Measurements from ENCODE around the gene HK1. TPM values are rescaled to one million over a fixed set of nuclear protein-coding genes. Genes with fewer than 3 reads are reported as not detected.

The HK1 gene
- total RNA-seq, 4 donors from 2014 or later, result 17.9 to 77.6 (median 43.6) TPM

DNA sequence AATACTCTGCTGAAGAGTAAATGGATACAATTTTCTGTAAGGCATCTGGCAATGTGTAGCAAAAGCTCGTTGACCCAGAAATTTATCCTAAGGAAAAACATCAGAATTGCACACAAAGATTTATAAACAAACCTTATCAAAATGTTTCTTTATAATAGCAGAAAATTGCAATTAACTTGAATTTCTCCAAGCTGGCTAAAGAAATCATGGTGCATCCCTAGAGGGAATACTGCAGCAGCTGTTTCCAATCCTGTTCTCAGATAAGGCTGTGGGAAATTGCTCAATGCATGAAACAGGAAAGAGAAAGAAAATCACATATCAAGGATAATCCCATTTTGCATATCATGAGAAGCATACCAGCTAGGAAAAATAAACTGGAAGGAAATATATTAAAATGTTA lies 119.7 kb downstream of the HK1 start:
- H3K36me3 ChIP-seq, result no peaks in the 10 kb centered on the region
- no peak for DNase-seq
- intact Hi-C loops (cut with DNase I; ENCODE audit: low total_unique reads), result no loop called here
- no peak overlapping the region for H3K4me3 ChIP-seq
- H3K27me3 ChIP-seq, result no peaks in the 10 kb centered on the region
- peak overlapping the region; percentile 53 to 69 for H3K27ac ChIP-seq
- no peaks in the 10 kb centered on the region for H3K9me3 ChIP-seq
- peaks cover 0 to 3% of the 10 kb centered on the region in 2 donors for H3K4me1 ChIP-seq
- TF ChIP-seq, protein P1, sequence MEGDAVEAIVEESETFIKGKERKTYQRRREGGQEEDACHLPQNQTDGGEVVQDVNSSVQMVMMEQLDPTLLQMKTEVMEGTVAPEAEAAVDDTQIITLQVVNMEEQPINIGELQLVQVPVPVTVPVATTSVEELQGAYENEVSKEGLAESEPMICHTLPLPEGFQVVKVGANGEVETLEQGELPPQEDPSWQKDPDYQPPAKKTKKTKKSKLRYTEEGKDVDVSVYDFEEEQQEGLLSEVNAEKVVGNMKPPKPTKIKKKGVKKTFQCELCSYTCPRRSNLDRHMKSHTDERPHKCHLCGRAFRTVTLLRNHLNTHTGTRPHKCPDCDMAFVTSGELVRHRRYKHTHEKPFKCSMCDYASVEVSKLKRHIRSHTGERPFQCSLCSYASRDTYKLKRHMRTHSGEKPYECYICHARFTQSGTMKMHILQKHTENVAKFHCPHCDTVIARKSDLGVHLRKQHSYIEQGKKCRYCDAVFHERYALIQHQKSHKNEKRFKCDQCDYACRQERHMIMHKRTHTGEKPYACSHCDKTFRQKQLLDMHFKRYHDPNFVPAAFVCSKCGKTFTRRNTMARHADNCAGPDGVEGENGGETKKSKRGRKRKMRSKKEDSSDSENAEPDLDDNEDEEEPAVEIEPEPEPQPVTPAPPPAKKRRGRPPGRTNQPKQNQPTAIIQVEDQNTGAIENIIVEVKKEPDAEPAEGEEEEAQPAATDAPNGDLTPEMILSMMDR (IDR thresholded peaks at IDR 0.05), result no peak
- no peak for TF ChIP-seq POLR2A (IDR thresholded peaks at IDR 0.05)

DNA sequence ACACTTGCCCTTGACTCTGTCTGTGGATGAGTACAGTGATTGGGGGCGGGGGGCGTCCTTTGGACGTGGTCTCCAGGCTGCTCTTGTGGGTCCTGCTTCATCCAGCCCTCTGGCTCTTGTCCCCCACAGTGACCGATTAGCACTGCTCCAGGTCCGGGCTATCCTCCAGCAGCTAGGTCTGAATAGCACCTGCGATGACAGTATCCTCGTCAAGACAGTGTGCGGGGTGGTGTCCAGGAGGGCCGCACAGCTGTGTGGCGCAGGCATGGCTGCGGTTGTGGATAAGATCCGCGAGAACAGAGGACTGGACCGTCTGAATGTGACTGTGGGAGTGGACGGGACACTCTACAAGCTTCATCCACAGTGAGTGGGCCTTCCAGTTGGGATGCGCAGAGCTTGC lies 120.2 kb downstream of the HK1 start:
- TF ChIP-seq POLR2A (IDR thresholded peaks at IDR 0.05), result no peak
- TF ChIP-seq, protein P1 (IDR thresholded peaks at IDR 0.05), result no peak
- DNase-seq, result peak in 1 of 2 donors; percentile 32
- Histone ChIP-seq H3K27ac (peak overlapping the region; percentile 53 to 69), H3K27me3 (no peaks in the 10 kb centered on the region), H3K9me3 (no peaks in the 10 kb centered on the region), H3K4me1 (peaks cover 0 to 7% of the 10 kb centered on the region in 2 donors), H3K36me3 (no peaks in the 10 kb centered on the region), H3K4me3 (no peak overlapping the region)
- intact Hi-C loops (cut with DNase I; ENCODE audit: low total_unique reads), result no loop called here

DNA sequence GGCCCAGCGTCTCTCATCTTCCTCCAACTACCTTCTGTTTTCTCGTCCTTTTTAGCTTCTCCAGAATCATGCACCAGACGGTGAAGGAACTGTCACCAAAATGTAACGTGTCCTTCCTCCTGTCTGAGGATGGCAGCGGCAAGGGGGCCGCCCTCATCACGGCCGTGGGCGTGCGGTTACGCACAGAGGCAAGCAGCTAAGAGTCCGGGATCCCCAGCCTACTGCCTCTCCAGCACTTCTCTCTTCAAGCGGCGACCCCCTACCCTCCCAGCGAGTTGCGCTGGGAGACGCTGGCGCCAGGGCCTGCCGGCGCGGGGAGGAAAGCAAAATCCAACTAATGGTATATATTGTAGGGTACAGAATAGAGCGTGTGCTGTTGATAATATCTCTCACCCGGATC lies 122.6 kb downstream of the HK1 start:
- H3K4me1 ChIP-seq, result peaks cover 0 to 7% of the 10 kb centered on the region in 2 donors
- no peak overlapping the region for H3K4me3 ChIP-seq
- TF ChIP-seq POLR2A (IDR thresholded peaks at IDR 0.05), result no peak
- TF ChIP-seq, protein P1 (IDR thresholded peaks at IDR 0.05), result no peak
- H3K27ac ChIP-seq, result no peak overlapping the region
- intact Hi-C loops (cut with DNase I; ENCODE audit: low total_unique reads), result no loop called here
- no peaks in the 10 kb centered on the region for H3K9me3 ChIP-seq
- H3K27me3 ChIP-seq, result no peaks in the 10 kb centered on the region
- no peaks in the 10 kb centered on the region for H3K36me3 ChIP-seq
- DNase-seq, result no peak

DNA sequence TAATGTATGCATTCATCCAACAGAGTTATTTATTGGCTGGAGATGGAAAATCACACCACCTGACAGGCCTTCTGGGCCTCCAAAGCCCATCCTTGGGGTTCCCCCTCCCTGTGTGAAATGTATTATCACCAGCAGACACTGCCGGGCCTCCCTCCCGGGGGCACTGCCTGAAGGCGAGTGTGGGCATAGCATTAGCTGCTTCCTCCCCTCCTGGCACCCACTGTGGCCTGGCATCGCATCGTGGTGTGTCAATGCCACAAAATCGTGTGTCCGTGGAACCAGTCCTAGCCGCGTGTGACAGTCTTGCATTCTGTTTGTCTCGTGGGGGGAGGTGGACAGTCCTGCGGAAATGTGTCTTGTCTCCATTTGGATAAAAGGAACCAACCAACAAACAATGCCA lies 123.1 kb downstream of the HK1 start:
- Histone ChIP-seq H3K27me3 (no peaks in the 10 kb centered on the region), H3K9me3 (no peaks in the 10 kb centered on the region), H3K36me3 (no peaks in the 10 kb centered on the region), H3K4me3 (no peak overlapping the region), H3K27ac (no peak overlapping the region), H3K4me1 (peaks cover 0 to 8% of the 10 kb centered on the region in 2 donors)
- no peak for DNase-seq
- intact Hi-C loops (cut with DNase I; ENCODE audit: low total_unique reads), result no loop called here
- TF ChIP-seq, protein P1 (IDR thresholded peaks at IDR 0.05), result no peak
- TF ChIP-seq POLR2A (IDR thresholded peaks at IDR 0.05), result no peak

DNA sequence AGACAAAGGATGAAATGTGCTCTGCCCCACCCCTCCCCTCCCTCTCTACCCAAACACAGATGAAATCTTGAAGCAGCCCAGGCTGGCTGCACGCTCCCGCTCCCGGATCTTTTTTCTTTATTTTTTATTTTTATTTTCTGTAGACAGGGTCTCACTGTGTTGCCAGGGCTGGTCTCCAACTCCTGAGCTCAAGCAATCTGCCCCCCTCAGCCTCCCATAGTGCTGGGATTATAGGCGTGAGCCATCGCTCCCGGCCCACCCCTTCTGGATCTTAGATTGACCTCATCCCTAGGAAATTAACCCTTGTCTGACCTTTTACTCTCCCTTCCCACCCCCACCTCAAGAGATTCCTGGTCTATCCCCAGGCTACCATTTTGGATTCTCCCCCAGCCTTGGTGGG lies 124.1 kb downstream of the HK1 start:
- TF ChIP-seq POLR2A (IDR thresholded peaks at IDR 0.05), result no peak
- TF ChIP-seq, protein P1 (IDR thresholded peaks at IDR 0.05), result no peak
- peak overlapping the region; percentile 74 to 86 for H3K27ac ChIP-seq

More for the DNA sequence above, 124.1 kb downstream of the HK1 start:
- no peaks in the 10 kb centered on the region for H3K36me3 ChIP-seq
- H3K4me1 ChIP-seq, result peaks cover 0 to 17% of the 10 kb centered on the region in 2 donors
- no peak for DNase-seq
- H3K4me3 ChIP-seq, result no peak overlapping the region
- H3K9me3 ChIP-seq, result no peaks in the 10 kb centered on the region
- H3K27me3 ChIP-seq, result no peaks in the 10 kb centered on the region
- intact Hi-C loops (cut with DNase I; ENCODE audit: low total_unique reads), result no loop called here

All from uterus (tissue), 4 donors.